ENCODE data around the gene GDPD4. TPM values are rescaled to one million over a fixed set of nuclear protein-coding genes. Genes with fewer than 3 reads are reported as not detected.

GDPD4 gene
- total and polyA plus RNA-seq, 2 of the 4 experiments (the other 2 are of a cell fraction), result not detected

GRCh38 chr11:77269484-77270123, 31.9 kb downstream of the GDPD4 start:
- H2BK5ac ChIP-seq (ENCODE audit: low read depth, low read length, poor library complexity, severe bottlenecking), result peak overlapping the region; percentile 33
- H3K56ac ChIP-seq (ENCODE audit: extremely low read depth, insufficient read depth, low read length), result no peak overlapping the region
- 0 out of 3 replicates have a peak overlapping the region, but pooled peaks have one; percentile 80 for H2BK15ac ChIP-seq (ENCODE audit: low read depth, low read length)
- no peak overlapping the region for H2AK5ac ChIP-seq (ENCODE audit: low read depth, low read length)
- H3K18ac ChIP-seq (ENCODE audit: low read depth, low read length), result no peak overlapping the region; the same call in 1 of the 2 replicates
- ATAC-seq (ENCODE audit: low read depth), result peak; percentile 15
- BruUV-seq (replicated peaks), result no TSS peak
- peaks cover 7% of the 10 kb centered on the region for H3K9me1 ChIP-seq (ENCODE audit: insufficient read depth, low read length)
- ChIA-PET POLR2A (ENCODE audit: unreplicated experiment) (no interaction called here), CTCF (no interaction called here)
- no peak overlapping the region; the same call in 1 of the 2 replicates for H4K5ac ChIP-seq (ENCODE audit: low read depth, low read length)
- no peaks in the 10 kb centered on the region for H3K79me1 ChIP-seq (ENCODE audit: low read depth in 1 of 2, low read length in 2 of 2)
- H2AFZ ChIP-seq (replicated peaks; ENCODE audit: low read length, poor library complexity), result no peak overlapping the region
- H2BK120ac ChIP-seq (ENCODE audit: low read depth, low read length), result peak overlapping the region; percentile 74
- dilution Hi-C loops (cut with HindIII; ENCODE audit: low sequenced_read_pairs, unreplicated experiment) (no loop called here), in situ Hi-C loops (cut with MboI; ENCODE audit: low sequenced_read_pairs) (no loop called here), intact Hi-C loops (cut with micrococcal nuclease) (no loop called here)
- DNase-seq, result peak; percentile 65
- no peak overlapping the region for H3K4me3 ChIP-seq (ENCODE audit: insufficient read depth, low read depth, low read length)
- no peak overlapping the region for H3K23ac ChIP-seq (ENCODE audit: low read depth, low read length)
- H3K4me2 ChIP-seq (ENCODE audit: low read depth, low read length), result peak overlapping the region; percentile 32; the same call in 1 of the 2 replicates
- 63% methylated on average over 1 of the region's 1 CpG; no CpG with 5 or more reads in 1 of the 2 experiments for WGBS, 2 experiments (ENCODE audit: extremely low coverage in 2 of 2, insufficient read length in 1 of 2)
- H3K27ac ChIP-seq (ENCODE audit: insufficient read depth, low read length), result no peak overlapping the region
- H2BK20ac ChIP-seq (ENCODE audit: low read depth, low read length), result peak overlapping the region; percentile 52; the same call in 1 of the 2 replicates
- no peak overlapping the region for H3K9ac ChIP-seq (ENCODE audit: low read depth, low read length)
- 0 out of 2 replicates have a peak overlapping the region, but pooled peaks have one; percentile 92 for H3K14ac ChIP-seq (replicated peaks; ENCODE audit: low read depth, low read length)
- H3K4me1 ChIP-seq (ENCODE audit: control insufficient read depth, insufficient read depth, low read length), result peaks cover 16% of the 10 kb centered on the region
- TF ChIP-seq RAD21 (IDR thresholded peaks at IDR 0.05; ENCODE audit: low read length) (no peak), FOS (IDR thresholded peaks at IDR 0.05; ENCODE audit: low read depth, low read length) (0 out of 2 replicates have a peak, but pooled peaks have one; percentile 4)
- H3K4ac ChIP-seq (ENCODE audit: low read depth, low read length), result peak overlapping the region; percentile 75; the same call in 1 of the 2 replicates
- H4K20me1 ChIP-seq (ENCODE audit: insufficient read depth, low read length), result no peaks in the 10 kb centered on the region
- H3K27me3 ChIP-seq (ENCODE audit: control insufficient read depth, insufficient read depth, low read length), result no peaks in the 10 kb centered on the region
- peak overlapping the region; percentile 53 to 72; a peak in 2 of 4 replicates for H4K8ac ChIP-seq (ENCODE audit: low read depth in 2 of 2, low read length in 2 of 2)
- H3K9me3 ChIP-seq (ENCODE audit: control insufficient read depth, insufficient read depth, low read length), result no peaks in the 10 kb centered on the region
- no peaks in the 10 kb centered on the region for H3K36me3 ChIP-seq (ENCODE audit: control insufficient read depth, insufficient read depth, low read length)
- peak overlapping the region; percentile 18; the same call in 1 of the 2 replicates for H4K91ac ChIP-seq (ENCODE audit: insufficient read depth, low read depth, low read length)
- H2AK9ac ChIP-seq (replicated peaks; ENCODE audit: low read depth, low read length, poor library complexity), result no peak overlapping the region
